SU-DHL-6 (cell line): ENCODE results near the gene ROCK2.

Experiments
- H2AFZ ChIP-seq: fragments of 200-600 bp; sonication (generic); 2 replicates; pipeline ENCODE4 v1.6.1; 2014; ENCODE audit warnings: low read depth, mild to moderate bottlenecking, moderate library complexity, mixed read lengths, antibody characterized with exemption, low read length; ENCODE audit not compliant: severe bottlenecking
- H3F3A ChIP-seq: fragments of 200-600 bp; shearing (Covaris generic); 2 replicates; pipeline ENCODE4 v1.6.0; 2016; ENCODE audit warnings: antibody characterized with exemption, mild to moderate bottlenecking; ENCODE audit not compliant: insufficient read depth
- H3K27ac ChIP-seq: fragments of 200-600 bp; sonication (generic); 2 replicates; pipeline ENCODE4 v1.5.1; 2016; ENCODE audit warnings: low read depth, mild to moderate bottlenecking, low read length, moderate library complexity, mixed read lengths
- H3K27me3 ChIP-seq: fragments of 200-600 bp; sonication (generic), shearing (Covaris generic); 2 replicates; pipeline ENCODE4 v1.6.0; 2014; ENCODE audit warnings: mild to moderate bottlenecking, low read length
- H3K36me3 ChIP-seq: fragments of 200-600 bp; sonication (generic); 2 replicates; pipeline ENCODE4 v1.6.1; 2014; ENCODE audit warnings: mild to moderate bottlenecking, low read length, mixed read lengths
- H3K4me2 ChIP-seq: fragments of 300-600, 200-600 bp; shearing (Covaris generic), sonication (generic); 2 replicates; pipeline ENCODE4 v1.6.0; 2014; ENCODE audit warnings: low read length, low read depth, mild to moderate bottlenecking; ENCODE audit not compliant: poor library complexity, severe bottlenecking
- H3K4me3 ChIP-seq: fragments of 200-600 bp; sonication (generic); 2 replicates; pipeline ENCODE4 v1.5.1; 2014; ENCODE audit warnings: antibody characterized with exemption, low read length, mild to moderate bottlenecking, mixed read lengths; ENCODE audit not compliant: insufficient read depth, poor library complexity, severe bottlenecking
- H3K79me2 ChIP-seq: fragments of 200-600 bp; sonication (generic); 2 replicates; pipeline ENCODE4 v1.6.1; 2014; ENCODE audit warnings: mild to moderate bottlenecking, low read length, moderate library complexity; ENCODE audit not compliant: insufficient read depth
- H3K9ac ChIP-seq: fragments of 200-600 bp; sonication (generic); 2 replicates; pipeline ENCODE4 v1.7.0; 2014; ENCODE audit warnings: mild to moderate bottlenecking, low read length
- H3K9me2 ChIP-seq: fragments of 200-600 bp; sonication (generic); replicated peaks from 2 replicates; pipeline ENCODE4 v1.6.1; 2014; ENCODE audit warnings: low read length; ENCODE audit not compliant: insufficient read depth
- H3K9me3 ChIP-seq: fragments of 200-600 bp; sonication (generic); 2 replicates; pipeline ENCODE4 v1.6.1; 2014; ENCODE audit warnings: low read length, mixed read lengths; ENCODE audit not compliant: insufficient read depth
- H4K20me1 ChIP-seq: fragments of 200-600 bp; sonication (generic); 2 replicates; pipeline ENCODE4 v1.6.1; 2014; ENCODE audit warnings: low read depth, mild to moderate bottlenecking, antibody characterized with exemption, low read length, moderate library complexity, mixed read lengths
- CTCF ChIP-seq: fragments of 200-600 bp; sonication (generic); IDR thresholded peaks from one replicate; pipeline ENCODE4 v1.5.1; 2017; ENCODE audit warnings: antibody characterized with exemption, mild to moderate bottlenecking, low read length, moderate library complexity; ENCODE audit not compliant: insufficient read depth, poor library complexity, severe bottlenecking
- EZH2phosphoT487 ChIP-seq: fragments of 200-600 bp; sonication (generic), shearing (Covaris generic); conservative IDR thresholded peaks from 2 replicates; pipeline ENCODE4 v1.6.1; 2018; ENCODE audit warnings: mild to moderate bottlenecking, antibody characterized with exemption, low read length, moderate library complexity, mixed read lengths

The ROCK2 gene

GRCh38 chr2:11288431-11288830 is 56.0 kb downstream of the ROCK2 start:
- peaks cover 19% of the 10 kb centered on the region; the same call in 1 of the 2 replicates for H4K20me1 ChIP-seq
- peaks cover 23% of the 10 kb centered on the region for H3K36me3 ChIP-seq
- H3F3A ChIP-seq = no peaks in the 10 kb centered on the region
- H3K4me2 ChIP-seq = no peak overlapping the region
- H2AFZ ChIP-seq = no peak overlapping the region
- TF ChIP-seq EZH2phosphoT487 (no peak), CTCF (no peak)
- H3K27ac ChIP-seq = no peak overlapping the region
- H3K4me3 ChIP-seq = no peak overlapping the region
- H3K9me2 ChIP-seq = no peaks in the 10 kb centered on the region
- no peaks in the 10 kb centered on the region; the same call in 1 of the 2 replicates for H3K9me3 ChIP-seq
- H3K79me2 ChIP-seq = peaks cover 57% of the 10 kb centered on the region
- no peak overlapping the region for H3K9ac ChIP-seq
- no peaks in the 10 kb centered on the region for H3K27me3 ChIP-seq

GRCh38 chr2:11286749-11287148 is 57.7 kb downstream of the ROCK2 start:
- H3K4me2 ChIP-seq = no peak overlapping the region
- peaks cover 23% of the 10 kb centered on the region for H3K36me3 ChIP-seq
- no peak overlapping the region for H3K4me3 ChIP-seq
- peaks cover 42% of the 10 kb centered on the region for H3K79me2 ChIP-seq
- H3K27me3 ChIP-seq = no peaks in the 10 kb centered on the region
- no peaks in the 10 kb centered on the region for H3K9me2 ChIP-seq
- H3F3A ChIP-seq = no peaks in the 10 kb centered on the region
- no peak overlapping the region for H3K27ac ChIP-seq
- no peaks in the 10 kb centered on the region; the same call in 1 of the 2 replicates for H3K9me3 ChIP-seq
- H4K20me1 ChIP-seq = peaks cover 11% of the 10 kb centered on the region; the same call in 1 of the 2 replicates
- H3K9ac ChIP-seq = no peak overlapping the region
- no peak for TF ChIP-seq CTCF
- TF ChIP-seq EZH2phosphoT487 = no peak
- H2AFZ ChIP-seq = no peak overlapping the region

GRCh38 chr2:11286323-11286722 is 58.1 kb downstream of the ROCK2 start:
- Histone ChIP-seq H3K9ac (no peak overlapping the region), H2AFZ (no peak overlapping the region), H3F3A (no peaks in the 10 kb centered on the region), H3K9me2 (no peaks in the 10 kb centered on the region), H4K20me1 (peaks cover 7% of the 10 kb centered on the region; the same call in 1 of the 2 replicates), H3K27ac (no peak overlapping the region), H3K27me3 (no peaks in the 10 kb centered on the region), H3K4me3 (no peak overlapping the region), H3K9me3 (no peaks in the 10 kb centered on the region; the same call in 1 of the 2 replicates), H3K36me3 (peaks cover 23% of the 10 kb centered on the region), H3K79me2 (peaks cover 37% of the 10 kb centered on the region), H3K4me2 (no peak overlapping the region)
- TF ChIP-seq CTCF = no peak
- no peak for TF ChIP-seq EZH2phosphoT487
